ENCODE measurements around the gene AXIN2. TPM values are rescaled to one million over a fixed set of nuclear protein-coding genes. Genes with fewer than 3 reads are reported as not detected.

Gene AXIN2
- total and polyA plus RNA-seq, 10 of the 15 experiments (the other 5 are each of a cell fraction or from before 2014, with no cell fraction given), result 0.47 to 7.8 (median 3.1) TPM

DNA sequence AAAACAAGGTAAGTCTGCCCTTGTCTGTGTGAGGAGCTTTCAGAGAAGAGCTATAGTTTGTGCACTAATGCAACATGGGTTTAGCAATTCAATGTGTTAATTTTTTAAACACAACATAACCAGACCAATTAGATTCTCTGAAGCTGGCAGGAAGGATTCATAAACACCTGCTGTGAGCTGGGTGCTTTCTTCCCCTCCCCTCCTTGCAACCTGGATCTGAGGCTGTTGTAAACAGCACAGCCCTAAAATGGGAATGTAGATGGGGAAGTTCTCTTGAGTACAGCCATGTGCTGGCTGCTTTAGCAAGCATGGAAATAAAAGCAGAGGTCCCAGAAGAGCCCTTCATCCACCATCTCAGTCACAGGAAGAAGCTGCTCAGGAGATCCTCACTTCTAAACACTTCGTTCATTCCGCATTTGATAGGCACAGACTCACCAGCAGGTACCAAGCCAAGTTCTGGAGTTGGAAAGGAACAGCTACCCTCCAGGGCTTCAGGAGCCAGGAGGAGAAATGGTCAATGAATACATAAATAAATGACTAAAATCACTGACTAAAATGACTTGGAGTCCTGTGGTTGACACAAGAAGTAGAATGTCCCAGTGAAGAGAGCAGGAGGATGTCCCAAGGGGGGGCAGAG lies 21.7 kb downstream of the AXIN2 start:
- BruUV-seq (replicated peaks), result no TSS peak
- TF ChIP-seq RELA (IDR thresholded peaks at IDR 0.05; ENCODE audit: borderline replicate concordance, partially characterized antibody), result no peak
- TF ChIP-seq YBX1 (IDR thresholded peaks at IDR 0.05), result no peak
- TF ChIP-seq, protein P1, sequence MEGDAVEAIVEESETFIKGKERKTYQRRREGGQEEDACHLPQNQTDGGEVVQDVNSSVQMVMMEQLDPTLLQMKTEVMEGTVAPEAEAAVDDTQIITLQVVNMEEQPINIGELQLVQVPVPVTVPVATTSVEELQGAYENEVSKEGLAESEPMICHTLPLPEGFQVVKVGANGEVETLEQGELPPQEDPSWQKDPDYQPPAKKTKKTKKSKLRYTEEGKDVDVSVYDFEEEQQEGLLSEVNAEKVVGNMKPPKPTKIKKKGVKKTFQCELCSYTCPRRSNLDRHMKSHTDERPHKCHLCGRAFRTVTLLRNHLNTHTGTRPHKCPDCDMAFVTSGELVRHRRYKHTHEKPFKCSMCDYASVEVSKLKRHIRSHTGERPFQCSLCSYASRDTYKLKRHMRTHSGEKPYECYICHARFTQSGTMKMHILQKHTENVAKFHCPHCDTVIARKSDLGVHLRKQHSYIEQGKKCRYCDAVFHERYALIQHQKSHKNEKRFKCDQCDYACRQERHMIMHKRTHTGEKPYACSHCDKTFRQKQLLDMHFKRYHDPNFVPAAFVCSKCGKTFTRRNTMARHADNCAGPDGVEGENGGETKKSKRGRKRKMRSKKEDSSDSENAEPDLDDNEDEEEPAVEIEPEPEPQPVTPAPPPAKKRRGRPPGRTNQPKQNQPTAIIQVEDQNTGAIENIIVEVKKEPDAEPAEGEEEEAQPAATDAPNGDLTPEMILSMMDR (IDR thresholded peaks at IDR 0.05 in 2 of 3, conservative IDR thresholded peaks at IDR 0.05 in 1 of 3; ENCODE audit: control insufficient read depth in 2 of 3, extremely low read depth in 1 of 3, insufficient read depth in 1 of 3, low read depth in 3 of 3, low read length in 3 of 3), result no peak
- TF ChIP-seq TCF7 (IDR thresholded peaks at IDR 0.05; ENCODE audit: borderline replicate concordance), result no peak
- TF ChIP-seq, protein P2, sequence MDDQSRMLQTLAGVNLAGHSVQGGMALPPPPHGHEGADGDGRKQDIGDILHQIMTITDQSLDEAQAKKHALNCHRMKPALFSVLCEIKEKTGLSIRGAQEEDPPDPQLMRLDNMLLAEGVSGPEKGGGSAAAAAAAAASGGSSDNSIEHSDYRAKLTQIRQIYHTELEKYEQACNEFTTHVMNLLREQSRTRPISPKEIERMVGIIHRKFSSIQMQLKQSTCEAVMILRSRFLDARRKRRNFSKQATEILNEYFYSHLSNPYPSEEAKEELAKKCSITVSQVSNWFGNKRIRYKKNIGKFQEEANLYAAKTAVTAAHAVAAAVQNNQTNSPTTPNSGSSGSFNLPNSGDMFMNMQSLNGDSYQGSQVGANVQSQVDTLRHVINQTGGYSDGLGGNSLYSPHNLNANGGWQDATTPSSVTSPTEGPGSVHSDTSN (IDR thresholded peaks at IDR 0.05; ENCODE audit: insufficient replicate concordance, low read depth, low read length), result no peak
- no peak for TF ChIP-seq JUNB (IDR thresholded peaks at IDR 0.05)
- TF ChIP-seq, protein P3, sequence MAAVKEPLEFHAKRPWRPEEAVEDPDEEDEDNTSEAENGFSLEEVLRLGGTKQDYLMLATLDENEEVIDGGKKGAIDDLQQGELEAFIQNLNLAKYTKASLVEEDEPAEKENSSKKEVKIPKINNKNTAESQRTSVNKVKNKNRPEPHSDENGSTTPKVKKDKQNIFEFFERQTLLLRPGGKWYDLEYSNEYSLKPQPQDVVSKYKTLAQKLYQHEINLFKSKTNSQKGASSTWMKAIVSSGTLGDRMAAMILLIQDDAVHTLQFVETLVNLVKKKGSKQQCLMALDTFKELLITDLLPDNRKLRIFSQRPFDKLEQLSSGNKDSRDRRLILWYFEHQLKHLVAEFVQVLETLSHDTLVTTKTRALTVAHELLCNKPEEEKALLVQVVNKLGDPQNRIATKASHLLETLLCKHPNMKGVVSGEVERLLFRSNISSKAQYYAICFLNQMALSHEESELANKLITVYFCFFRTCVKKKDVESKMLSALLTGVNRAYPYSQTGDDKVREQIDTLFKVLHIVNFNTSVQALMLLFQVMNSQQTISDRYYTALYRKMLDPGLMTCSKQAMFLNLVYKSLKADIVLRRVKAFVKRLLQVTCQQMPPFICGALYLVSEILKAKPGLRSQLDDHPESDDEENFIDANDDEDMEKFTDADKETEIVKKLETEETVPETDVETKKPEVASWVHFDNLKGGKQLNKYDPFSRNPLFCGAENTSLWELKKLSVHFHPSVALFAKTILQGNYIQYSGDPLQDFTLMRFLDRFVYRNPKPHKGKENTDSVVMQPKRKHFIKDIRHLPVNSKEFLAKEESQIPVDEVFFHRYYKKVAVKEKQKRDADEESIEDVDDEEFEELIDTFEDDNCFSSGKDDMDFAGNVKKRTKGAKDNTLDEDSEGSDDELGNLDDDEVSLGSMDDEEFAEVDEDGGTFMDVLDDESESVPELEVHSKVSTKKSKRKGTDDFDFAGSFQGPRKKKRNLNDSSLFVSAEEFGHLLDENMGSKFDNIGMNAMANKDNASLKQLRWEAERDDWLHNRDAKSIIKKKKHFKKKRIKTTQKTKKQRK (IDR thresholded peaks at IDR 0.05; ENCODE audit: low read depth, low read length), result no peak
- TF ChIP-seq, protein P4, sequence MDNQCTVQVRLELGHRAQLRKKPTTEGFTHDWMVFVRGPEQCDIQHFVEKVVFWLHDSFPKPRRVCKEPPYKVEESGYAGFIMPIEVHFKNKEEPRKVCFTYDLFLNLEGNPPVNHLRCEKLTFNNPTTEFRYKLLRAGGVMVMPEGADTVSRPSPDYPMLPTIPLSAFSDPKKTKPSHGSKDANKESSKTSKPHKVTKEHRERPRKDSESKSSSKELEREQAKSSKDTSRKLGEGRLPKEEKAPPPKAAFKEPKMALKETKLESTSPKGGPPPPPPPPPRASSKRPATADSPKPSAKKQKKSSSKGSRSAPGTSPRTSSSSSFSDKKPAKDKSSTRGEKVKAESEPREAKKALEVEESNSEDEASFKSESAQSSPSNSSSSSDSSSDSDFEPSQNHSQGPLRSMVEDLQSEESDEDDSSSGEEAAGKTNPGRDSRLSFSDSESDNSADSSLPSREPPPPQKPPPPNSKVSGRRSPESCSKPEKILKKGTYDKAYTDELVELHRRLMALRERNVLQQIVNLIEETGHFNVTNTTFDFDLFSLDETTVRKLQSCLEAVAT (IDR thresholded peaks at IDR 0.05), result no peak
- no peak for TF ChIP-seq CEBPB (IDR thresholded peaks at IDR 0.05; ENCODE audit: borderline replicate concordance in 1 of 2, low read depth in 2 of 2, low read length in 2 of 2)
- no peak for TF ChIP-seq NFYA (IDR thresholded peaks at IDR 0.05; ENCODE audit: borderline replicate concordance, low read depth, low read length)
- no peak for TF ChIP-seq BMI1 (IDR thresholded peaks at IDR 0.05; ENCODE audit: borderline replicate concordance)
- TF ChIP-seq, protein P5, sequence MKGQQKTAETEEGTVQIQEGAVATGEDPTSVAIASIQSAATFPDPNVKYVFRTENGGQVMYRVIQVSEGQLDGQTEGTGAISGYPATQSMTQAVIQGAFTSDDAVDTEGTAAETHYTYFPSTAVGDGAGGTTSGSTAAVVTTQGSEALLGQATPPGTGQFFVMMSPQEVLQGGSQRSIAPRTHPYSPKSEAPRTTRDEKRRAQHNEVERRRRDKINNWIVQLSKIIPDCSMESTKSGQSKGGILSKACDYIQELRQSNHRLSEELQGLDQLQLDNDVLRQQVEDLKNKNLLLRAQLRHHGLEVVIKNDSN (IDR thresholded peaks at IDR 0.05; ENCODE audit: borderline replicate concordance, extremely low read length, insufficient read depth, low read depth, low read length), result no peak
- TF ChIP-seq PML (IDR thresholded peaks at IDR 0.05; ENCODE audit: low read length), result no peak
- no peak for TF ChIP-seq PAX8 (IDR thresholded peaks at IDR 0.05)
- Histone ChIP-seq H3K9me3 (replicated peaks; ENCODE audit: control insufficient read depth, insufficient read depth, low read length) (no peaks in the 10 kb centered on the region), H3K4me2 (ENCODE audit: control insufficient read depth, insufficient read depth) (no peak overlapping the region), H3K79me2 (ENCODE audit: control insufficient read depth, insufficient read depth, low read length) (no peaks in the 10 kb centered on the region), H4K20me1 (ENCODE audit: control insufficient read depth, insufficient read depth) (no peaks in the 10 kb centered on the region), H3K36me3 (ENCODE audit: control insufficient read depth in 2 of 2, insufficient read depth in 2 of 2, low read length in 1 of 2) (peaks cover 0 to 10% of the 10 kb centered on the region in 2 experiments; a peak in 2 of 4 replicates), H3K4me1 (ENCODE audit: control insufficient read depth, insufficient read depth, low read length) (no peaks in the 10 kb centered on the region), H3K4me3 (no peak overlapping the region), H3K27ac (ENCODE audit: control insufficient read depth, insufficient read depth) (no peak overlapping the region), H2AFZ (ENCODE audit: control insufficient read depth, low read depth, low read length) (no peak overlapping the region), H3K27me3 (replicated peaks in 1 of 2; ENCODE audit: control insufficient read depth in 2 of 2, insufficient read depth in 2 of 2, low read length in 1 of 2) (no peaks in the 10 kb centered on the region), H3K9ac (ENCODE audit: control insufficient read depth, insufficient read depth, low read length) (no peak overlapping the region)
- FAIRE-seq (no peak), DNase-seq (ENCODE audit: low read depth, low spot score) (no peak), ATAC-seq (no peak)
- in situ Hi-C loops (cut with MboI) (no loop called here), intact Hi-C loops (cut with micrococcal nuclease; ENCODE audit: unreplicated experiment) (no loop called here)
- WGBS (ENCODE audit: insufficient coverage, insufficient replicate concordance, low lambda C conversion rate, missing lambda C conversion rate), result 0% methylated on average over 2 of the region's 2 CpGs
- ChIA-PET SMC1A (ENCODE audit: uncharacterized antibody, unreplicated experiment) (interaction anchor here (0.6 to 0.9 kb wide), 3 partner anchors 15 to 255 kb away, joined by 3 read pairs; no protein-coding TSS in a partner anchor), POLR2A (no interaction called here), RAD21 (ENCODE audit: unreplicated experiment) (interaction anchor here (0.6 kb wide), 1 partner anchor 371 kb away, joined by 5 read pairs; no protein-coding TSS in a partner anchor), CTCF (interaction anchor here (1.2 to 1.9 kb wide), 5 partner anchors 13 to 254 kb away, joined by 3 to 7 read pairs (median 3); no protein-coding TSS in a partner anchor)
